HG03097 (cell line): Measurements from ENCODE around the gene FAM236B.
"Not testable (repeated sequence)": the region's sequence is repeated elsewhere in the genome, so short reads cannot be mapped to it uniquely, and the experiment has no call there.

ENCODE experiments used
- ATAC-seq: cut with Tn5 transposase; IDR thresholded peaks from one replicate; pipeline ENCODE4 v1.9.1; 2021; ENCODE audit not compliant: unreplicated experiment, low FRiP score

FAM236B gene

DNA sequence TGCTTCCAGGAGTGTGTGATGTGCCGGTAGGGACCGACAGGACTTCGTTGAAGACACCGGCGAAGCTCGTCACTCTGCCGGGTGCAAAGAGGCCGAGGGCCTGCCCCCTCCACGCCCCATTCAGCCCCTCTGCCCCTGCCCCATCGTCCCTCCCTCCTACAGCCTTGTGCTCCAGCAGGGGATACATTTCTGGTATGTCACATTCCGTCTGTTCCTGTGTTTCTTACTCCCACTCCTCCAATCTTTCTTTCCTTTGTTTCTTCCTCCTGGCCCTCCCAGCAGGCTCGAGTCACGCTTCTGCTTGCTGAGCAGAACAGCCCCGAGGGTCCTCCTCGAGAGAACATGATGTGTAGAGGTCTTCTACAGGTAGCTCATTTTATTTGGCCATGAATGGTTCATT lies at the start of gene FAM236B:
Gene FAM236B (minus strand): TSS at position 101 of the 400 bp plus-strand sequence. CDS start 100 bp downstream, at position 1.
- not testable (repeated sequence) for ATAC-seq

DNA sequence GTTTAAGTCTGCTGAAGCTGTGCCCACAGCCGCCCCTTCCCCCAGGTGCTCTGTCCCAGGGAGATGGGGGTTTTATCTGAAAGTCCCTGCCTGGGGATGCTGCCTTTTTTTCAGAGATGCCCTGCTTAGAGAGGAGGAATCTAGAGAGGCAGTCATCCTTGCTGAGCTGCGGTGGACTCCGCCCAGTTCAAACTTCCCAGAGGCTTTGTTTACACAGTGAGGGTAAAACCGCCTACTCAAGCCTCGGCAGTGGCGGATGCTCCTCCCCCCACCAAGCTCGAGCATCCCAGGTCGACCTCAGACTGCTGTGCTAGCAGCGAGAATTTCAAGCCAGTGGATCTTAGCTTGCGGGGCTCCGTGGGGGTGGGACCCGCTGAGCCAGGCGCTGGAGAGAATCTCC lies 48.2 kb upstream of the FAM236B start:
- not testable (repeated sequence) for ATAC-seq

DNA sequence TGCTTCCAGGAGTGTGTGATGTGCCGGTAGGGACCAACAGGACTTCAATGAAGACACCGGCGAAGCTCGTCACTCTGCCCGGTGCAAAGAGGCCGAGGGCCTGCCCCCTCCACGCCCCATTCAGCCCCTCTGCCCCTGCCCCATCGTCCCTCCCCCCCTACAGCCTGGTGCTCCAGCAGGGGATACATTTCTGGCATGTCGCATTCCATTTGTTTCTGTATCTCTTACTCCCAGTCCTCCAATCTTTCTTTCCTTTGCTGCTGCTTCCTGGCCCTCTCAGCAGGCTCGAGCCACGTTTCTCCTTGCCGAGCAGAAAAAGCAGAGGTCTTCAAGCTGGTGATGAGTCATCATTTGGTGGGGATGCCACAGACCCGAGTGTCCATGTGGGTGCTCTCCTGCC lies 25.6 kb upstream of the FAM236B start, which contains the start of gene FAM236D:
Gene FAM236D (minus strand): TSS at position 101 of the 400 bp plus-strand sequence. CDS start 100 bp downstream, at position 1.
- ATAC-seq = not testable (repeated sequence)

DNA sequence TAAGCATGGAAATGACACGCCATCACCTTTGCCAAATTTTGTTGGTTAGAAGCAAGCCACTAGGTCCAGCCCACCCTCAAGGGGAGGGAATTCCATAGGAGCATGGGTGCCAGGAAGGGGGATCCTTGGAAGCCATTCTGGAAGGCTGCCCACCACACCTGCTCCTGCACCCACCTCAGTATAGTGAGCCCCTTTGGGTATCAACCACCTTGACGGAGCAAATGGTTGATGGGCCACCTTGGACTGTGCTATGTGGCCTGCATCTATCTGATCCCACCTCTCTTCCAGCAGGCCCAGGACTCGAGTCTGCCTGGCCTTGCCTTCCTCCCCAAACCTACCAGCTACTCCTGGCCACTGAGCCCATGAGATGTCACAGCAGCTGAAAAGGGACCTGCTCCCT lies 7.9 kb upstream of the FAM236B start:
- ATAC-seq = not testable (repeated sequence)

DNA sequence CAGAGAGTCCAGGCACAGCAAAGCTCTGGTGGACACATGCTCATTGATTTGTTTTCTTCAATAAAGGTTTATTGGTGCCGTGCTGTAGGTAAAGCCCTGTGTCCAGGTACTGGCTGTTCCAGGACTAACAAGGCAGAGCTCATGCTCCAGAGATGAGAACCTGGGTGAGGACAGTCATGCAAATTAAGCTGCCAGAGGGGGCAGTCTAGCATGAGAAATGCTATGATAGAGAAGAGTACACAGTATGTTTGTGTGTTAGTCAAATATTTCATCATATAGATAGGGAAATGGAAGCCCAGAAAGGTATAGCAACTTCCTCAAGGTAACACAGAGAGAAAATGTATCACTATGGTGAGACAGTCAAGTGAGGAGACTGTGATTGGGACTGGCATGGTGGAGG lies 5.7 kb upstream of the FAM236B start:
- not testable (repeated sequence) for ATAC-seq

DNA sequence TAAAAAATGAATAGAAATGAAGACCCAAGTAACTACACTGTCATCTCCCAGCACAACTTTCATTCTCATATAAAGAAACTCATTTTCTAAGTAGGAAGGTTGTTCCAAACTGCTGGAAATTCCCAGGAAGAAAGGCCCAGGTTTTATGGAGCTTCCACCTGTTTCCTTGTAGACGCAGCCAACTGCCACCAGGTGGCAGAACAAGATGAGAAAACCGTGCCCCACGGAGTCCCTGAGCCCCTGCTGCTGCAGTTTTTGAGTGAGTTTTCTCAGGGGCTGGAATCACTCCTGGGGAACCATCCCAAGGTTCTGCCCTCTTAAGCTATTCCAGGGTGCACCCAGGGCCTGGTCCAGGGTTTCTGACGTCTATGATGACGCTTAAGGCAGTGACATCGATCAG lies 1.5 kb upstream of the FAM236B start:
- ATAC-seq = not testable (repeated sequence)

DNA sequence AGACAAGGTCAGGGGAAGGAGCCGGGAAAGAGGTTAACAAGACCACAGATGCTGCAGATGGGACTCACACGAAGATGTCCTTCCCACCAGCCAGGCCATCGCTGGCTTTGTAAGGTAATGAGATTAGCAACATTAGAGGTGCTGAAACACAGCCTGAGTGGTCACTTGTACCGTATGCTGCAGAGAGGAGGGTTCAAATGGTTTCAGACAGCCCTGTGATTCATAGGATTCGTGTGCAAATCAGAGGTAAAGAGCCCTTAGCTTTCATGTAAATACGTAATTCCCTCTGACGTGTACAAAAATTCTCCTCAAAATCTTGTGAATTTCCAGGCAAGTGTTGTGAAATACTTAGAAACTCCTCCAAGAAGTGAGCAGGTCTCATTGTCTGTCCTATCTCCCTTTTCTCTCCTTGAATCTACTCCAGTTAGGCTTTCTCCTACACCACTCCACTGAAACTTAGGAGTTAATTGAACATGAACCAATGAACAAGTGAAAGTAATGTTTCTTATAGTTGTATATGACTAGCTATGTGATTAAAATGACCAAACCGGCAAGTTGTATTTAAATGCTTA lies 991 bp upstream of the FAM236B start:
- not testable (repeated sequence) for ATAC-seq

DNA sequence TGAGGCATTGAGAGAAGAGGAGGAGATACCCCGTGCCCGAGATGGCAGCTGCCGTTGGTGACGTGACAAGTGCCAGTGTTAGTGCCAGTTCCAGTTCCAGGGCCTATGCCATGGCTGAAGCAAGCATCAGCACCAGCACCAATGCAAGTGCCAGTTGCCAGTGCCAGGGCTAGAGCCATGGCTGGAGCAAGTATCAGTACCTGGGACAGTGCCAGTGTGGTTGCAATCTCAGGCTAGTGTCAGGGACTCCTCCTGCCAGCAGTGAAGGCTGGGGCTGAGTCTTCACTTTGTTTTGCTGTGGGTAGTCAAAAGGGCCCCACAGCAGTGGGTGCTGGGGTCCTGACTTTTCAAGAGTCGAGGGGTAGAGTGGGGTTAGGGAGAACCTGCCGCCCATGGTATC lies 4.3 kb downstream of the FAM236B start:
- ATAC-seq = not testable (repeated sequence)

DNA sequence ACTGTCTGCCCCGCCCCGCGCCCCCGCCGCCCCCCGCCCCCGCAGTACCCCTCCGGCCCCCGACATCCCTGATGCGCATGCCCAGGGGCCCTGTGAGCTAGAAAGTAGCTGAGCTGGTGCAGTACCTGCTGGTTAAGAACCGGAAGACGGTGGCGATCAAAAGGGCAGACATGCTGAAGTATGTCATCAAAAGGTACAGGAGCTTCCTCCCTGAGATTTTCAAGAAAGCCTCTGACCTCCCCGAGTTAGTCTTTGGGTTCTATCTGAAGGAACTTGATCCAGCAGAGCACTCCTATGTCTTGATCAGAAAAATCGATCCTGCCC lies 5.0 kb downstream of the FAM236B start:
- ATAC-seq = peak; percentile 65

DNA sequence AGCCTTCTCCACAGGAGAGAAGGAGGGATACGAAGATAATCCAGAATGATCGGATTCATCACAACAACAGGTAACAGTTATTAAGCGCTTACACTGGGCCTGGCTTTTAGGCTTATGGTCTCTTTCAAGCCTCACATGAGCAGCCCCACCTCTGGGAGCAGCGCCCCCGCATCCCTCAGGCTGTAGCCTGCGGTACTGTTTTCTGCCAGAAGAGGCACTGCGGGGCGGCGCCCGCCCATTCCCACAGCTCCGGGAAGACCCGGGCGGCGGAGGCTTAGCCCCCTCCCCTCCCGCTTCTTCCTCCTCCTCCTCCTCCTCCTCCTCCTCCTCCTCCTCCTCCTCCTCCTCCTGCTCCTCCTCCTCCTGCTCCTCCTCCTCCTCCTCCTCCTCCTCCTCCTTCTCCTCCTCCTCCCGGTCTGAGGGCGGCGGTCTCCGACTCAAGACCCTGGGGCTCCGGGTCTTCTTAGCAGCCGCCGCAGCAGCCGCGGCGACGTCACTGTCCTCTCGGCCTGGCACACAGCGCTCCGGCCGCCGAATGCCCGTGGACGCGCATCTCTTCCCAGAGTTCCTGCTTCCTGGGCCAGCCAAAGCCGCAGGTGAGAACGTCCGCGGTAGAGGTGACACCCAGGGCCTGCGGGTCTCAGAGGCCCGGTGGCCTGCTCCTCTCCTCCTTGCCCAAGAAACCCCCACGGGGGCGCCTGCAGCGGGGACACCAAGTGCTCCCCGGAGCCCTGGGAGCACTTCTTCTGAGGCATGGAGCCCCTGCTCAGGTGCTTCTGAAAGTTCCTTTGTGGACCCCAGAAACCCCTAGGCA lies 5.6 kb downstream of the FAM236B start, which contains the start of gene DMRTC1B:
Gene DMRTC1B (plus strand): TSS at position 238 of the 814 bp plus-strand sequence. CDS start 68,246 bp downstream, outside the sequence.
- ATAC-seq = peak; percentile 84

DNA sequence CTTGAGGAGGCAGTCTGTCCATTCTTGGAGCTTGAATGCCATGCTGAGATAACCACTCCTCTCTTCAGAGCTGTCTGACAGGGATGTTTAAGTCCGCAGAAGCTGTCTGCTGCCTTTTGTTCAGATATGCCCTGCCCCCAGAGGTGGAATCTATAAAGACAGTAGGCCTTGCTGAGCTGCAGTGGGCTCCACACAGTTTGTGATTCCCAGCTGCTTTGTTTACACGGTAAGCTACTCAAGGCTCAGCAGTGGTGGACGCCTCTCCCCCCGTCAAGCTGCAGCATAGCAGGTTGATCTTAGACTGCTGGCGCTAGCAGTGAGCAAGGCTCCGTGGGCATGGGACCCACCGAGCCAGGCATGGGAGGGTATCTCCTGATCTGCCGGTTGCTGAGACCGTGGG lies 22.0 kb downstream of the FAM236B start:
- not testable (repeated sequence) for ATAC-seq

DNA sequence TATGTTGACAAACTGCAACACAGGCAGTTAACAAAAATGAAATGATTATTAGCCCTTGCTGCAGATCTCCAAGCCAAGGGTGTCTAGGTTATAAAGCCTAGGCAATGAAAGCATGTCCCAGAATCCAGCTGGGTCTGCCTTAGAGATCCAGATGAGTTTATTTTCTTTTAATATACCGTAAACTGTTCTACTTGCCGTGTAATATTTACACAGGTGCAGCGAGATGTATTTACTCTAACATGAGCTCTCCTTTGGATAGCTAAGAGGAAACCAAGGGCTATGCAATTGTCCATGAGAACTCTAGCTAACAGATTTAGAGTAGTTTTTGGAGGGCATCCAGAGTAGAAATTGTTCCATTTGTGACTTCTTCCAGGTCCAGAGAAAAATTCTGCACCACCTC lies 33.9 kb downstream of the FAM236B start:
- ATAC-seq = not testable (repeated sequence)

DNA sequence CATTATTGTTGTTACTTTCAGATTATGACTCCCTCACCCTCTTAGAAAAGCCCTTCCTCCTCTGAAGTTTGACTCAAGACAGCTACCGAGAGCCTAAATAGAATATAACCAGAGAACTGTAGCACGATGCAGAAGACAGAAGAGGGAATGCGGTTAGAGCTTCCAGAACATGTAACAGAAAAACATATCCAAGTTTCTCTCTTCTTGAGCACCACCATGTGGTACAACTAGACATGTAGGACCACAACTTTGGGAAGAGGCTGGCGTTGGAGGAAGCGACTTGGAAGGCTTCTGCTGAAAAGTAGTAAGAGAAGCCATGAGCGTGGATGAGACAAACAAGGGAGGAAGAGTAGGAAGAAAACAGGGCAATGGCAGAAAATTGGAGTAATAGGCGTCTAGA lies 36.9 kb downstream of the FAM236B start:
- ATAC-seq = not testable (repeated sequence)

DNA sequence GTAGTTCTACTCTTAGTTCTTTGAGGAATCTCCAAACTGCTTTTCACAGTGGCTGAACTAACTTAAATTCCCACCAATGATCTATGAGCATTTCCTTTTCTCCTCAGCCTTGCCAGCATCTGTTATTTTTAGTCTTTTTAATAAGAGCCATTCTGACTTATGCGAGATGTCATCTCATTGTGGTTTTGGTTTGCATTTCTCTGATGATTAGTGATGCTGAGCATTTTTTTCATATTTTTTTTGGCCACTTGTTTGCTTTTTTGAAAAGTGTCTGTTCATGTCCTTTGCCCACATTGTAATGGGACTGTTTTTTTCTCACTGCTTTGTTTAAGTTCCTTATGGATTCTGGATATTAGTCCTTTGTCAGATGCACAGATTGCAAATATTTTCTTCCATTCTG lies 46.9 kb downstream of the FAM236B start:
- ATAC-seq = no peak

DNA sequence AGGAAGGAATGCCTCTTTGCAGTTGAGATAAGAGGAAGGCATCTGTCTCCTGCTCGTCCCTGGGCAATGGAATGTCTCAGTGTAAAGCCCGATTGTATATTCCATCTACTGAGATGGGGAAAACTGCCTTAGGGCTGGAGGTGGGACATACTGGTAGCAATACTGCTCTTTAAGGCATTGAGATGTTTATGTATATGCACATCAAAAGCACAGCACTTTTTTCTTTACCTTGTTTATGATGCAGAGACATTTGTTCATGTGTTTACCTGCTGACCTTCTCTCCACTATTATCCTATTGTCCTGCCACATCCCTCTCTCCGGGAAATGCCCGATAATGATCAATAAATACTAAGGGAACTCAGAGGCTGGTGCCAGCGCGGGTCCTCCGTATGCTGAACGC lies 48.8 kb downstream of the FAM236B start:
- ATAC-seq = not testable (repeated sequence)
